Brain pericyte (primary cell): Measurements from ENCODE around the gene GRIK1.

Source experiments
- DNase-seq: peaks from one replicate; pipeline ENCODE4 v3.0.0-alpha.2; 2012; ENCODE audit warnings: low read depth, low spot score

The GRIK1 gene

GRCh38 chr21:29673096-29673610 lies 266.6 kb downstream of the GRIK1 start:
- no peak for DNase-seq

- no peak for DNase-seq
Observed at GRCh38 chr21:29671728-29672127, 268.1 kb downstream of the GRIK1 start.

- DNase-seq, result no peak
Observed at GRCh38 chr21:29670228-29670627, 269.6 kb downstream of the GRIK1 start.

- DNase-seq, result no peak
Observed at GRCh38 chr21:29669416-29669815, 270.4 kb downstream of the GRIK1 start.

DNA sequence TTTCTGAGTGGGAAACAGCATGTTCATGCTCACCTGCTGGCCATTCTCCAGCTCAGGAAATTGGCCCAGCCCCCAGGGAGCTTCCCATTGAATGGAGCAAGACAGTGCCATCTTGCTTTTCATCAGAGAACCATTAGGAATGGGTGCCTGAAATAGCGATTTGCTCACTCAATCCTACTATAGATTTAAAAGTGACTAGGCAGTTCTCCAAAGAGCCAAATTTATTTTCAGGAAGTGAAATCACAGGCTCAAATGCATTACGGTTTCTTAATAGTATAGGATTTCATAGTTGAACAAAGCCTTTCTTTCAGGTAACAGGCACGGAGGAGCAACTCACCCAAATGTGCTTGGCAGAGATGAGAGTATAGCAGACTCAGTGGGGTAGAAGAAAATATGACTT lies 272.1 kb downstream of the GRIK1 start:
- DNase-seq, result no peak

DNA sequence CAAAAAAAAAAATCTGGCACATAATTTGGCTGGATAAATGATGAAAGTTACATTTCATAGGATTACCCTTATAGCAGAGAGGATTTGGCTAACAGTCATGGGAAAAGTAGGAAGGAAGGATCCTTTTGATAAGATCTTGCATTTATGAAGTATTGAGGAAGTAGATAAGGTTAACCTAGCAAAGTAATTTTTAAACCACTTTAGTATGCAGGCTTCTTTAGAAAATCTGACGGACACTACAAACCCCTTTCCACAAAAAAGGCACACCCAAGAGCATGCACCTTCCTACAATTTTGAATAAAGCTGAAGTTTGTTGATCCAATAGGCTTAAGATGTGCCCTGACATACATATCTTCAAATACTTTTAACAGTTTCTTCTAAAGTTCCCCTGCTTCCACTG lies 275.2 kb downstream of the GRIK1 start:
- DNase-seq, result no peak

DNA sequence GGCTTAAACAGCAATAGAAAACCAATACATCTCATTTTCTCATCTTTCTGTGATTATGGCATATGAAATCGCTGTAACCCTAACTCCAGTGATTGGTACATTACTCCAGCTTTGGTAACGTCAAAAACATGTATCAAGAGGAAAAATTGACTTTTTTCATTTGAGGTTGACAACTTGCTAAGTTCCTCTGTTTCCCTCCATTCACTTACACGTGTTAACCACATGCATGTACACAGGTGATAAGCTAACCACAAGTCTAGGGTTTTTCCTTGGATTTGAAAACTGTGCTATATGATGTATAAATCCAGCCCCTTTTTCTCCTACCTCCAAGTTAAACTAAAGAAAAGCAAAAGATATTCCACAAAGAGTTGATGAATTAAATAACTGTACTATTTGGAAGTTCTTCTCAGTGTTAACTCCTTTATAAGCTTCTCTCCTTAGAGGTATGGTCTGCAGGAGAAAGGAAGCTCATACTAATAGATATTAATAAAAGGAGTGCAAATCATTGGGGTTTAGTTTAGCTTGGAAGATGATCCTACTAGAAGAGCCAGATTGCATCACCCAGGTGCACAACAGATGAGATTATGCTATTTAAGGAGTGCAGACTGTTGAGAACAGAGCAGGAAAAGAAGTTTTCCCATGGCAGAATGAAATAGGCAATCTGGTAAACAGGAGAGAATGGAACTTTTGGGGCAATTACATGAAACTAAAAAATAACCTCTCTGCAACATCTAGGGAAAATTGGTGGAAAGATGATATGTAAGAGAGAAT lies 277.9 kb downstream of the GRIK1 start:
- DNase-seq, result no peak

GRCh38 chr21:29660047-29660720 lies 279.6 kb downstream of the GRIK1 start:
- DNase-seq, result no peak

DNA sequence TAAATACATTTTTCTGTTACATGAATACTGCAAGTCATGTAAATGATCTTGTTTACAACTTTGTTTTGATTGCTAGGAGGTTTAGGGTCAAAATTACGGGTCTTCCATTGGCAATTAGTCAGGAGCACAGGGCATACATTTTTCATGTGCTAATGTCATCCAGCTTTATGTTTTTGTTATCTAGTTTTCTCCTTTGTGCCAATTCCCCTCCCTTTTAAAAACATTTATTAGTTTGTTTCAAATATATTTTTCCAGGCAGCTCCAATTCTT lies 280.9 kb downstream of the GRIK1 start:
- no peak for DNase-seq

DNA sequence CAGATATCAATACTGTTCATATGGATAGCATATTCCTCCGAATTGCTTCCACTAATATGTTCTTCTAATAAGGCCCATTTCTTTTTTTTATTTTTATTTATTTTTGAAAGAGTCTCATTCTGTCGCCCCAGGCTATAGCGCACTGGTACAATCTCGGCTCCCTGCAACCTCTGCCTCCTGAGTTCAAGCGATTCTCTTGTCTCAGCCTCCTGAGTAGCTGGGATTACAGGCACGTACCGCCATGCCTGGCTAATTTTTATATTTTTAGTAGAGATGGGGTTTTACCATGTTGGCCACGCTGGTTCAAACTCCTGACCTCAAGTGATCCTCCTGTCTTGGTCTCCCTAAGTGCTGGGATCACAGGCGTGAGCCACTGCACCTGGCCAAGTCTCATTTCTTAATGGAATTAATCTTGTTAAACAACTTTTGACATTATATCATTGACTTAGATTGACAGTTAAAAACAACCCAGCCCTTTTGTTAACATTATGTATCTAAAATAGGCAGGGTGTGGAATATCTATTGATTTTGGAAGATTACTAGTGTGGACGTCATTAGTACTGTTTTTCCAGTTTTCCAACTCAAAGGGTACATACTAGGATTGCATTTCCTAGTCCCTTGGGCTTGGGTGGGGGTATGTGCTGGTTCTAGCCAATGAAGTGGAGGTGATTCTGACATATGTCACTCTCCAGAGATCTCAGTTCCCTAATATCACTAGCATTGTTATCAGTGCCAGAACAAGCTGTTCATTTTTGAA lies 281.4 kb downstream of the GRIK1 start:
- no peak for DNase-seq

- no peak for DNase-seq
Observed at GRCh38 chr21:29657240-29657989, 282.4 kb downstream of the GRIK1 start.

- no peak for DNase-seq
Observed at GRCh38 chr21:29656504-29657239, 283.1 kb downstream of the GRIK1 start.

DNA sequence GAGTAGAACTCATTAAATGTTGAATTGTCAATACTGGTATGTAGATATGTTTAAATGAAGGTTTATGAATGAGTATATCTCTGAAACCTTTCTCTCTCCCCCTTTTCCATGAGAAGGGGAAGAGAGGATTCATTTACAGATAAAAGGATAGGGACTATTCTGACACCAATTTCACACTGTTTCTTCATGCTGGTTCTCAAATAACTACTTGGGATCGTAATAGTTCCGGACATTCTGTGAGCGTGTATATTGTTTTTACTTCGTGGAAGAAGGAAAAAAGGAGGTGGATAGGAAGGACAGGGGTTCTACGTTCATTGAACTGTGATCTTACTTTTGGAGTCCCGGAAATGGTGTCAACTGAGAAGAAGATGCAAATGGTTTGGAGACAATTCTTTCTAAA lies 284.2 kb downstream of the GRIK1 start:
- no peak for DNase-seq

GRCh38 chr21:29654855-29655254 lies 284.9 kb downstream of the GRIK1 start:
- no peak for DNase-seq

DNA sequence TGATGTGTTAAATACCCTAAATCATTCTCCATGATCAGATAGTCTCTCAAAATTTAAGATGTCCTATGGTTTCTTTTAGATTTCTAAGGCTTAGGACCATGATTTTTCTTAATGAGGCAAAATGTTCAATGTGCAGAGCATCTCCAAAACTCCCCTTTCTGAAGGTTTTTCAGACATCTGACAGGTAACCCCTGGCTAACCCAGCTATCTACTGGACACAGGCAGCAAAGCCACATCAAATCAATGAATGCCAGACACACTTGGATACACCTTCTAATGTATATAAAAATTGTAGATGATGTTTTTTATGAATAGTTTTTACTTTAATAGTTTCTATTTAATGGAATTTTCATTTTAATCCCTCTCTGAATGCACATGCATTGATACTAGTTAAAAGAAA lies 285.6 kb downstream of the GRIK1 start:
- no peak for DNase-seq

DNA sequence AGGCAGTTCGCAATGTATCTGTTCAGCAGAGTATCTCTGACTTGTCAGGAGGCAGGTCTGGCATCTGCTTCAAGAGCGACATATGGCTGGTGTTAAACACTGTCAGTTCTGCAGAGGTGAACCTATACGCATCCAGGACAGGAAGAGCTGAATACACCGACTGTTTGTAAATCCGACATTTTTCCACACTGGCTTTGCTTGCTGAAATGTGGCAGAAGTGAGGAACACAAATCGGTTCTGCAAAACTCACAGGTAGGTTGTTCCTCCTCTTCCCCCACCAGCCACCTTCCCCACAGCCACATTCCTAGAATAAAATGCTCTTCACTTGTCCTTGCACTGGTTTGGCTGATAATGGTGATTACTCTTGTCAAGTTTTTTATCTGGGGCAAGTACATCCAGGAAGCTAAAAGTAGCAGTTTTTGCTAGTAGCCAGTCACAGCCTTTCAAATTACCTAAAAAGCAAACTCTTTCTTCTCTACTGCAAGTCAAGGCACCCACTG lies 289.2 kb downstream of the GRIK1 start:
- no peak for DNase-seq

GRCh38 chr21:29649406-29649814 lies 290.4 kb downstream of the GRIK1 start:
- DNase-seq, result no peak

DNA sequence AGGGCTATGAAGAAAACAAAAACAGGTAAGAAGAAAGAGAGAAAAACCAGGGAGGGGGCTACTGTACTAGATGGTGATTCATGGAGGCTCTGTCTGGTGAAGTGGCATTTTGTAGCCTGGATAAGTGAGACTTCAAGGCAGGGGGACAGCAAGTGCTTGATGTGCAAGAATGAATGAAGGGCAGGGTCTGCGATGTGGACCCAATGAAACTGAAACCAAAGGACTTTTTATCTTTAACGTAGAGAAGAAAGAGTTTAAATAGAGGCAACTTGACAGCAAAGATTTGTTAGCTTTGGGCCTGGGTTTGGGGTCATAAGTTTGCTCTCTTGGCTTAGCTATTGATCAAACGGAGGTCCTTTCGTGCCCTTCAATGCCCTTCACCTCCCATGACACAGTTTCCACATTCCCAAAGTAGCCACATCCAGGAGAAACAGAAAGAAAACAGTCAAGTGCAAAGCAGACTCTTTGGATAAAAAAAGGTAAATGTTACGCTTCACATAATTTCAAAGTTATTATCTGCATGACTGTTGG lies 291.0 kb downstream of the GRIK1 start:
- DNase-seq, result no peak

DNA sequence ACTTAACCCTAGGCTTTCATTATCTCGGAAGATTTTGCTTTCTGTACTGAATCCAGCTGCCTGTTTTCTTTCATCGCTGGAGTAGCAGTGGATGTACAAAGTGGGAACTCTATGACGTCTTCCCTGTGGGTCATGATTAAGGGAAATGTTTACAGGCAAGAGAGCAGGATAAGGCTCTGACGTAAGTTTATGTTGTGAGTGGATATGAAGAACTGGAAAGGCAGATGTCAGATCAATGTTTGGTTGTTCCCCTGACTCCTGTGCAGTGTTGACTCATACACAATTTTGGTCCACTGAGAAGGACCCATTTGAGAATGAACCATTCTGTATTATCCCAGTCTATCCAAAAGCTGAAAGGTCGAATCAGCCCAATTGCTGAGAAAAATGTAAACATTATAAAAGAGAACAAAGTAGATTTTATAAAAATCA lies 292.4 kb downstream of the GRIK1 start:
- DNase-seq, result peak; percentile 27

DNA sequence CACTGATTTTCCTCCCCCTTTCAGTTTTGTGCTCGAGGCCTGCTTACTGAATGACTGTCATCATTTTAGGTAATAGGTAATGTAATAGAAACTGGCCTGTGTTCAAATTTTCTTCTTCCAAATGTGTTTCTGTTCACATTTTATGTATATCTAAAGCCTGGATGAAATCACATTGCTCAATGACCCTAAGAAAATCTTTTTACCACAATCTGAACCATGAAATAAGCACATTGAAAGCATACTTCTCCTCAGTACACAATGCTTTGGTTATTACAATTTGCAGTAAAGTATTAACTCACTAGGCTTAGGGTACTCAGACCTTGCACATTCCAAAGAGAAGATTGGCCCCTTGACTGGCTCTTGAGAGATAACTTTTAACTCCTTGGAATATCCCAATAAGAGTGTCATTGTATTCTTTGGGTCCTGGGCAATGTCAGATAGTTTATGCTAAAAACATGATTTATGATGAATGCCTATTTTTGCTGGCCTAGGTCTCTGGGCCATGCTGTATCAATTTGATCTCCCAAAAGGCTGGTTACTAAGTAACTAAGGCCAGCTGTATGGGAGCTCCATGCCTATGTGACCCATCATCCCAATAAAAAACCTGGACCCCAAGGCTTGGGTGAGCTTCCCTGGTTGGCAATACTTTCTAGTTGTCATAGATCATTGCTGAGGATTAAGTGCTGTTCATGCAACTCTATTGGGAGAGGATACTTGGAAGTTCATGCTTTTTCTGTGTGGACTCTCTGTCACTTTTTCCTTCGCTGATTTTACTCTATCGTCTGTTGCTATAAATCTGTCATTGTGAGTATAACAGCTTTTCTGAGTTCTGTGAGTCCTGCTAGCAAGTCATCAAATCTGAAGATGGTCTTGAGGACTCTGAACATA lies 293.9 kb downstream of the GRIK1 start:
- no peak for DNase-seq
